Mesenchymal stem cell (in vitro differentiated cells and primary cell): ENCODE results near the gene MED27.

ENCODE experiments used
- DNase-seq: peaks from one replicate; pipeline ENCODE4 v3.0.0-alpha.2; 2013
- H2AFZ ChIP-seq: one replicate; pipeline ENCODE4 v1.6.1; 2013; ENCODE audit warnings: low read depth, mild to moderate bottlenecking, control low read depth, inconsistent platforms, low read length, moderate library complexity
- H2AK5ac ChIP-seq: 2 replicates; pipeline ENCODE4 v1.6.1; 2013; ENCODE audit warnings: low read length, moderate library complexity, mild to moderate bottlenecking, inconsistent platforms; ENCODE audit not compliant: severe bottlenecking
- H2BK120ac ChIP-seq: one replicate; pipeline ENCODE4 v1.6.1; 2013; ENCODE audit warnings: low read depth, mild to moderate bottlenecking, inconsistent platforms, low read length, moderate library complexity
- H2BK12ac ChIP-seq, 2 experiments: one replicate each; pipeline ENCODE4 v1.6.1; 2013; ENCODE audit warnings: inconsistent platforms in 2 of 2, low read length in 2 of 2, mild to moderate bottlenecking in 2 of 2, moderate library complexity in 2 of 2, control low read depth in 1 of 2
- H2BK15ac ChIP-seq: one replicate; pipeline ENCODE4 v1.6.1; 2013; ENCODE audit warnings: mild to moderate bottlenecking, low read depth, inconsistent platforms; ENCODE audit not compliant: poor library complexity, severe bottlenecking
- H2BK5ac ChIP-seq: 2 replicates; pipeline ENCODE4 v1.6.1; 2013; ENCODE audit warnings: low read depth, mild to moderate bottlenecking, low read length, control low read depth, inconsistent platforms; ENCODE audit not compliant: poor library complexity, severe bottlenecking
- H3K14ac ChIP-seq, 2 experiments: one replicate each; pipeline ENCODE4 v1.6.1; 2013; ENCODE audit warnings: inconsistent platforms in 2 of 2, low read length in 2 of 2, control low read depth in 1 of 2, mild to moderate bottlenecking in 1 of 2, moderate library complexity in 1 of 2
- H3K18ac ChIP-seq, 2 experiments: one replicate each; pipeline ENCODE4 v1.6.1; 2013; ENCODE audit warnings: inconsistent platforms in 2 of 2, low read length in 2 of 2, control low read depth in 1 of 2, low read depth in 1 of 2, mild to moderate bottlenecking in 1 of 2
- H3K23ac ChIP-seq, 2 experiments: one replicate each; pipeline ENCODE4 v1.6.1; 2013; ENCODE audit warnings: inconsistent platforms in 2 of 2, low read length in 2 of 2, mild to moderate bottlenecking in 2 of 2, moderate library complexity in 2 of 2, control low read depth in 1 of 2
- H3K27ac ChIP-seq: 2 replicates; pipeline ENCODE4 v1.5.1; 2013; ENCODE audit warnings: mild to moderate bottlenecking, moderate library complexity, low read length, control low read depth, inconsistent platforms; ENCODE audit not compliant: poor library complexity, severe bottlenecking
- H3K27me3 ChIP-seq, 2 experiments: 2 replicates each; pipeline versions ENCODE4 v1.6.1 to v1.7.0; 2013; ENCODE audit warnings: low read length in 2 of 2, mild to moderate bottlenecking in 2 of 2, moderate library complexity in 2 of 2, control low read depth in 1 of 2, inconsistent platforms in 1 of 2; ENCODE audit not compliant: control insufficient read depth in 1 of 2, insufficient read depth in 1 of 2
- H3K36me3 ChIP-seq, 2 experiments: 2 replicates each; pipeline versions ENCODE4 v1.6.1 to v1.7.0; 2013; ENCODE audit warnings: low read length in 2 of 2, control low read depth in 1 of 2, inconsistent platforms in 1 of 2, low read depth in 1 of 2, mild to moderate bottlenecking in 1 of 2; ENCODE audit not compliant: insufficient read depth in 2 of 2, control insufficient read depth in 1 of 2
- H3K4ac ChIP-seq, 2 experiments: one replicate each; pipeline ENCODE4 v1.6.1; 2013; ENCODE audit warnings: inconsistent platforms in 2 of 2, low read length in 2 of 2, mild to moderate bottlenecking in 2 of 2, moderate library complexity in 2 of 2, control low read depth in 1 of 2, low read depth in 1 of 2
- H3K4me1 ChIP-seq: 2 replicates; pipeline ENCODE4 v1.6.1; 2013; ENCODE audit warnings: low read depth, low read length, control low read depth; ENCODE audit not compliant: control insufficient read depth, insufficient read depth
- H3K4me2 ChIP-seq: 2 replicates; pipeline ENCODE4 v1.6.1; 2013; ENCODE audit warnings: low read length, mild to moderate bottlenecking, inconsistent platforms; ENCODE audit not compliant: poor library complexity, severe bottlenecking
- H3K4me3 ChIP-seq, 2 experiments: 2 replicates each; pipeline versions ENCODE4 v1.5.1 to v1.7.0; 2013; ENCODE audit warnings: low read length in 2 of 2, mild to moderate bottlenecking in 2 of 2, control low read depth in 1 of 2, low read depth in 1 of 2; ENCODE audit not compliant: insufficient read depth in 1 of 2
- H3K79me1 ChIP-seq: replicated peaks from 2 replicates; pipeline ENCODE4 v1.6.1; 2013; ENCODE audit warnings: mild to moderate bottlenecking, control low read depth, low read length, inconsistent platforms; ENCODE audit not compliant: poor library complexity, severe bottlenecking
- H3K9ac ChIP-seq: 2 replicates; pipeline ENCODE4 v1.7.0; 2013; ENCODE audit warnings: mild to moderate bottlenecking, low read length, moderate library complexity
- H3K9me3 ChIP-seq: 2 replicates; pipeline ENCODE4 v1.7.0; 2013; ENCODE audit warnings: mild to moderate bottlenecking, low read length; ENCODE audit not compliant: control insufficient read depth
- H4K8ac ChIP-seq: one replicate; pipeline ENCODE4 v1.6.1; 2013; ENCODE audit warnings: inconsistent platforms, mild to moderate bottlenecking, low read length, moderate library complexity
- H4K91ac ChIP-seq: one replicate; pipeline ENCODE4 v1.6.1; 2013; ENCODE audit warnings: mild to moderate bottlenecking, low read length, inconsistent platforms
- WGBS: methylation state at CpG from one replicate; pipeline ENCODE4 v1.1.7; 2013; ENCODE audit warnings: mixed read lengths; 5-methylcytosine and 5-hydroxymethylcytosine counted together

MED27 gene

GRCh38 chr9:131891598-131891997 is 188.1 kb downstream of the MED27 start:
- Histone ChIP-seq H3K4me1 (no peaks in the 10 kb centered on the region), H3K23ac (no peak overlapping the region), H2BK15ac (no peak overlapping the region), H4K91ac (no peak overlapping the region), H3K4ac (no peak overlapping the region), H3K36me3 (peaks cover 20 to 39% of the 10 kb centered on the region in 2 experiments), H3K14ac (no peak overlapping the region), H3K9me3 (no peaks in the 10 kb centered on the region), H2AFZ (no peak overlapping the region), H3K4me3 (no peak overlapping the region), H3K18ac (no peak overlapping the region), H2BK120ac (no peak overlapping the region), H3K4me2 (no peak overlapping the region), H3K79me1 (peaks cover 7% of the 10 kb centered on the region), H4K8ac (no peak overlapping the region), H3K27ac (no peak overlapping the region), H2BK12ac (no peak overlapping the region), H2AK5ac (no peak overlapping the region), H3K9ac (no peak overlapping the region), H3K27me3 (no peaks in the 10 kb centered on the region), H2BK5ac (no peak overlapping the region)
- no peak for DNase-seq
- 93% methylated on average over 8 of the region's 8 CpGs for WGBS

DNA sequence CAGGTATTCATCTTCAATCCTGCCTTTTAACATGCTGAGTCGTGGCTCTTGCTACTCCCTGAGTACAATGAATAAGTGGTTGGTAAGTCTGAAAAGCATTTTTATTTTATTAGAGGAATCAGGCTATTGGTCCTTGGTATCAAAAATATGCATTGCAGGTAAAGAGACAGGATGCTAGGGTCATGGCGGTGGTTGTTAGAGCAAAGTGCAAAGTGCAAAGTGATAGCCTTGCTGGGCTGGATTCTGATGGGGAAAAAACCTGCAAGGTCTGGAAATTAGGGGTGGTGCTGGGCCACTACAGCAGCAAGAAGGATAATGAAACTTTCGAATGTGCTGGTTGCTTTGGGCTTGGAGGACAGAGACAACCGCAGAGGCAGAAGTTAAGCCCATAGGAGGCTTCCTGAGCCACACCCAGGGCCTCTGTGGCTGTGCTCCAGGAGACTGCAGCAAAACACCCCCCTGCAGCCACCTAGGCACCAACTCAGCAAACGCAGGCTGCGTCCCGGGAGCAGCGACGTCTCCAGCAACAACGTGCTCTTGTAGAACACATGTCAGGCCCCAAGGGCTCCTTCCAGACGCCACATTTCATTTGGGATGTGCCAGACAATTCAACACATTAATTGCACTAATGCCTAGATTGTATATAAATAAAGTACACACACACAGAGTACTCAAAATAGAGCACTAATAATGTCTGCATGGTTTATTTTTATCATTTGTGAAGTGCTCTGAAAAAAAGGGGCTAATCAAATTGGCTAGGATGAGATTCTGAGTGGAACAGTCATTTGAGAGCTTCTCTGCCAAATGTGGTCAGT is 190.0 kb downstream of the MED27 start:
- peaks cover 20 to 39% of the 10 kb centered on the region in 2 experiments for H3K36me3 ChIP-seq
- H3K23ac ChIP-seq = no peak overlapping the region
- DNase-seq = no peak
- no peak overlapping the region for H3K4ac ChIP-seq
- no peak overlapping the region for H2AFZ ChIP-seq
- no peak overlapping the region for H4K8ac ChIP-seq
- no peak overlapping the region for H3K9ac ChIP-seq
- 81% methylated on average over 10 of the region's 11 CpGs for WGBS
- no peak overlapping the region for H3K4me2 ChIP-seq
- no peak overlapping the region for H2BK12ac ChIP-seq
- no peak overlapping the region for H2BK5ac ChIP-seq
- H3K14ac ChIP-seq = no peak overlapping the region
- H2AK5ac ChIP-seq = no peak overlapping the region
- H3K27ac ChIP-seq = no peak overlapping the region
- no peak overlapping the region for H2BK120ac ChIP-seq
- no peak overlapping the region for H3K4me3 ChIP-seq
- no peak overlapping the region for H4K91ac ChIP-seq
- no peak overlapping the region for H2BK15ac ChIP-seq
- H3K4me1 ChIP-seq = no peaks in the 10 kb centered on the region
- no peak overlapping the region for H3K18ac ChIP-seq
- peaks cover 8% of the 10 kb centered on the region for H3K79me1 ChIP-seq
- H3K27me3 ChIP-seq = no peaks in the 10 kb centered on the region
- H3K9me3 ChIP-seq = no peaks in the 10 kb centered on the region

- Histone ChIP-seq H3K9ac (no peak overlapping the region), H3K14ac (no peak overlapping the region), H3K4me2 (no peak overlapping the region), H2AFZ (no peak overlapping the region), H3K23ac (no peak overlapping the region), H3K27ac (no peak overlapping the region), H3K4ac (no peak overlapping the region), H3K18ac (no peak overlapping the region), H2BK15ac (no peak overlapping the region), H2BK5ac (no peak overlapping the region), H3K36me3 (peaks cover 20 to 39% of the 10 kb centered on the region in 2 experiments), H3K9me3 (no peaks in the 10 kb centered on the region), H2BK120ac (no peak overlapping the region), H3K79me1 (peaks cover 7% of the 10 kb centered on the region), H3K27me3 (no peaks in the 10 kb centered on the region), H4K8ac (no peak overlapping the region), H2BK12ac (no peak overlapping the region), H3K4me1 (no peaks in the 10 kb centered on the region), H2AK5ac (no peak overlapping the region), H4K91ac (no peak overlapping the region), H3K4me3 (no peak overlapping the region)
- no peak for DNase-seq
- 50% methylated on average over 1 of the region's 2 CpGs for WGBS
Measured at GRCh38 chr9:131888923-131889322, 190.7 kb downstream of the MED27 start.

- Histone ChIP-seq H3K9me3 (no peaks in the 10 kb centered on the region), H3K79me1 (peaks cover 6% of the 10 kb centered on the region), H3K14ac (no peak overlapping the region)
Measured at GRCh38 chr9:131887680-131888079, 192.0 kb downstream of the MED27 start.

More at GRCh38 chr9:131887680-131888079, 192.0 kb downstream of the MED27 start:
- no peak for DNase-seq
- Histone ChIP-seq H2BK15ac (no peak overlapping the region), H3K23ac (no peak overlapping the region), H2BK12ac (no peak overlapping the region), H2BK120ac (no peak overlapping the region), H2AFZ (no peak overlapping the region), H3K27ac (no peak overlapping the region), H3K27me3 (no peaks in the 10 kb centered on the region), H3K4me3 (no peak overlapping the region), H3K4me2 (no peak overlapping the region), H4K8ac (no peak overlapping the region), H3K18ac (no peak overlapping the region), H3K9ac (no peak overlapping the region), H3K4ac (no peak overlapping the region), H2BK5ac (no peak overlapping the region), H3K4me1 (no peaks in the 10 kb centered on the region), H2AK5ac (no peak overlapping the region), H4K91ac (no peak overlapping the region), H3K36me3 (peaks cover 16 to 30% of the 10 kb centered on the region in 2 experiments)
- 80% methylated on average over 2 of the region's 2 CpGs for WGBS
